GM18526 (cell line): Measurements from ENCODE around the gene PTCHD4.

ENCODE experiments used
- POLR2A ChIP-seq: IDR thresholded peaks from 3 replicates; pipeline ENCODE4 v1.6.1; 2011; ENCODE audit not compliant: insufficient read length; ENCODE audit errors: extremely low read depth

Gene PTCHD4

GRCh38 chr6:48071833-48072232, 39.2 kb downstream of the PTCHD4 start:
- no peak for TF ChIP-seq POLR2A

GRCh38 chr6:48069280-48069679, 41.7 kb downstream of the PTCHD4 start:
- TF ChIP-seq POLR2A: no peak

- TF ChIP-seq POLR2A: no peak
Measured at GRCh38 chr6:48068278-48069251, 42.4 kb downstream of the PTCHD4 start.

- TF ChIP-seq POLR2A: no peak
Measured at GRCh38 chr6:48067886-48068277, 43.1 kb downstream of the PTCHD4 start.

- no peak for TF ChIP-seq POLR2A
Measured at GRCh38 chr6:48067148-48067712, 43.8 kb downstream of the PTCHD4 start.

GRCh38 chr6:48061265-48061990, 49.6 kb downstream of the PTCHD4 start:
- no peak for TF ChIP-seq POLR2A
